ENCODE data around the gene MFSD6.

The MFSD6 gene

DNA sequence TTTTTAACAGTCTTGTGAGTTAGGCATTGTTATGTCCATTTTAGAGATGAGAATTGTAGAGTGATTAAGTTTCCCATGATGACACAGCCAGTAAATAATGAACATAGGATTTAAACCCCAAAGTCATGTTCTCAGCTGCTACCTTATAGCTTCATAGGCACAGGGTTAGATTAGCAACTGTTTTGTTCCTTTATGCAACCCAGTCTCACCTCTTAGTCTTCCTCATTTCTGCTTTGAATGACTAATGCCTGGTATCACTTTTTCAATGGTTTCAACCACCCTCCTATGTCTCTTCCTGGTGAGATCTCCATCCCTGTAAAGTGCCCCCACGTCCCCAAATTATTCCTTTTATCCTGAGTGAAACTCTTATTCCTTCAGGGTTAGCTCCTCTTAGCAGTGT lies 44.3 kb downstream of the MFSD6 start:
- Histone ChIP-seq H3K4me3 (ENCODE audit: extremely low read depth, insufficient read depth, low read length, poor library complexity, severe bottlenecking) (no peak overlapping the region), H3K36me3 (ENCODE audit: control insufficient read depth, insufficient read depth, low read length) (no peaks in the 10 kb centered on the region), H3K4me1 (ENCODE audit: control insufficient read depth, insufficient read depth, low read length, poor library complexity, severe bottlenecking) (no peaks in the 10 kb centered on the region), H3K27ac (ENCODE audit: low read depth, low read length, severe bottlenecking) (no peak overlapping the region), H3K9me3 (ENCODE audit: control insufficient read depth, low read length) (no peaks in the 10 kb centered on the region)
- no CpG with 5 or more reads among the region's 1 CpG for WGBS, 2 experiments (ENCODE audit: insufficient coverage in 2 of 2)

DNA sequence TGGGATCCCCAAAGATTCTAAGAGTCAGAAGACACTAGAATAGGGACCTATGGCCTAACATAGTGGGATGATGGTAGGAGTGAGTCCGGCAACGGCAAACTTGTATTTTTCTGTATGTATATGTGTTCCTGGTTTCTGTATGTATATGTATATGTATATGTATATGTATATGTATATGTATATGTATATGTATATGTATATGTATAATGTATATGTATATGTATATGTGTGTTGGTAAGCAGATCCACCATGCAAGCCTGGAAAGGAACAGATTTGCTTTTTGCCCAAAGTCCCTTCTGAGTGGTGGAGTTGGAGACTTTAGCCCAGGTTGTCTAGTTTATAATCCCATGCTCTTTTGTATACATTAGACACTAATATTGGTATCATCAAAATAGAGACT lies 46.6 kb downstream of the MFSD6 start:
- Histone ChIP-seq H3K9me3 (ENCODE audit: control insufficient read depth, low read length) (no peaks in the 10 kb centered on the region), H3K36me3 (ENCODE audit: control insufficient read depth, insufficient read depth, low read length) (no peaks in the 10 kb centered on the region), H3K27ac (ENCODE audit: low read depth, low read length, severe bottlenecking) (no peak overlapping the region), H3K4me1 (ENCODE audit: control insufficient read depth, insufficient read depth, low read length, poor library complexity, severe bottlenecking) (no peaks in the 10 kb centered on the region), H3K4me3 (ENCODE audit: extremely low read depth, insufficient read depth, low read length, poor library complexity, severe bottlenecking) (no peak overlapping the region)
- 100% methylated on average over 1 of the region's 2 CpGs; no CpG with 5 or more reads in 1 of the 2 experiments for WGBS, 2 experiments (ENCODE audit: insufficient coverage in 2 of 2)

DNA sequence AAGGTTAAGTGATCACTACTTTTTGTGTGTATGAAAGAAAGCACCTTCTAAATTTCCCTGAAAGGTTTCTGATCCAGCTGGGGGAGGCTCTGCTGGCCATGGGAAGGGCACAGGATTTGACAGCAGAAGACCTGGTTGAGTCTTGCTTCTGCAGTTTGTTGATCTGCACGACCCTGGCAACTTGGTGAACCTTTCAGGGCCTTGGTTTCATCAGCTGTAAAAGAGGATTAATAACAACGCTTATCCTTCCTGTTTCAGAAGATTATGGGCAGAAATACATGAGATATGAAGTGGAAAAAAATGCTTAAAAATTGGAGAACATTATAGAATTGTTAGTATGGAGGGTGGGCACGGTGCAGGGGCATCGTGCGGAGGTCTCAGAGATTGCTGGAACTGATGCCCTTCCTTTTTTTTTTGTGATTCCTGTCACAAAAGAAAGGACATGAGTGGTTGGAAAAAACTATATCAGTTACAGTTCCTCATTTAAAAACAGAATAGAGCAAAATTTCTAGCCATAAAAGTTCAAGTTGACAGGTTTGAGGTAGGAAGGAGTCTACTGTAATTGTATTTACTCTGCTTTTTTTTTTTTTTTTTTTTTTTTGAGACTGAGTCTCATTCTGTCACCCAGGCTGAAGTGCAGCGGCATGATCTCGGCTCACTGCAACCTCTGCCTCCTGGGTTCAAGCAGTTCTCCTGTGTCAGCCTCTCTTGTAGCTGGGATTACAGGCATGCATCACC lies 47.4 kb downstream of the MFSD6 start:
- Histone ChIP-seq H3K9me3 (ENCODE audit: control insufficient read depth, low read length) (no peaks in the 10 kb centered on the region), H3K36me3 (ENCODE audit: control insufficient read depth, insufficient read depth, low read length) (no peaks in the 10 kb centered on the region), H3K4me3 (ENCODE audit: extremely low read depth, insufficient read depth, low read length, poor library complexity, severe bottlenecking) (no peak overlapping the region), H3K4me1 (ENCODE audit: control insufficient read depth, insufficient read depth, low read length, poor library complexity, severe bottlenecking) (no peaks in the 10 kb centered on the region), H3K27ac (ENCODE audit: low read depth, low read length, severe bottlenecking) (no peak overlapping the region)
- 59 to 88% methylated on average over 2 of the region's 7 CpGs for WGBS, 2 experiments (ENCODE audit: insufficient coverage in 2 of 2)

DNA sequence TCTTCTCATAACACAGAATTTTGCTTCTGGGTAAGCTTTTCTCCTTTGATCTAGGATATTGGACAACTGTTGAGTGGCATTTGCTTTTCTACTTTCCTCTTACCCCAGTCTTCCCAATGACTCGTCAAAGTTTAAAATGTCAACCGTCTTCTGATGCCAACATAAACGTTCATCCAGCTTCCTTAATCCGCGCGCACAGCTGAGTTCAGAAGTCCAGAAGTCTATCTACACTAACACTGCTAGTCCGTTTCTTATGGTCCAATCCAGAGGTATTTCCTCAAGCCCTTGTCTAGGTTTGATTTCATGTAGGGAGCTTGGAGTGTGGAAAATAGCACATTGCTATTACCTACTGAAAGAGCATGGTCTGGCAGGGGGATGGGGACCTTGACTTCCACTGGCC lies 48.7 kb downstream of the MFSD6 start:
- WGBS, 2 experiments (ENCODE audit: insufficient coverage in 2 of 2) = 95 to 98% methylated on average over 6 of the region's 7 CpGs
- H3K9me3 ChIP-seq (ENCODE audit: control insufficient read depth, low read length) = no peaks in the 10 kb centered on the region
- no peak overlapping the region for H3K27ac ChIP-seq (ENCODE audit: low read depth, low read length, severe bottlenecking)
- no peak overlapping the region for H3K4me3 ChIP-seq (ENCODE audit: extremely low read depth, insufficient read depth, low read length, poor library complexity, severe bottlenecking)
- H3K36me3 ChIP-seq (ENCODE audit: control insufficient read depth, insufficient read depth, low read length) = no peaks in the 10 kb centered on the region
- H3K4me1 ChIP-seq (ENCODE audit: control insufficient read depth, insufficient read depth, low read length, poor library complexity, severe bottlenecking) = no peaks in the 10 kb centered on the region

DNA sequence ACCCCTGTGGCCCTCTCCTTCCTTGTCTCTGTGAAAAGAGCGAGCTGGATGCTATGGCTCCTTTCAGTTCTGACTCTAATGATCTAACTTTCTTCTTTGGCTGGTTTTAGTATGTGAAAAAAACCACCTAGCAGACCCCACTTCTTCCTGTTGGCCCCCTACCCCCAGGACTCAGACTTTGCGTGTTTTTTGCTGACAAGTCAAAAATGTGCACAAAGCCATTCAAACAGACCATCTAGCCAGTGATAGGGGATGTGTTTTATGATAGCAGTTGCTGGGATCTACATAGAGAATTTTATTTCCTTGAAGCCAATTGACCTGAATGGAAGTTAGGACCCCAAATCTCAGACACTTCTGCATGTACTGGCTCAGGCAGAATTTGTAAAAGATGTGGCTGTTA lies 49.1 kb downstream of the MFSD6 start:
- H3K27ac ChIP-seq (ENCODE audit: low read depth, low read length, severe bottlenecking) = no peak overlapping the region
- no peaks in the 10 kb centered on the region for H3K4me1 ChIP-seq (ENCODE audit: control insufficient read depth, insufficient read depth, low read length, poor library complexity, severe bottlenecking)
- no peaks in the 10 kb centered on the region for H3K9me3 ChIP-seq (ENCODE audit: control insufficient read depth, low read length)
- H3K4me3 ChIP-seq (ENCODE audit: extremely low read depth, insufficient read depth, low read length, poor library complexity, severe bottlenecking) = no peak overlapping the region
- WGBS, 2 experiments (ENCODE audit: insufficient coverage in 2 of 2) = 100% methylated on average over 1 of the region's 2 CpGs; no CpG with 5 or more reads in 1 of the 2 experiments
- H3K36me3 ChIP-seq (ENCODE audit: control insufficient read depth, insufficient read depth, low read length) = no peaks in the 10 kb centered on the region

DNA sequence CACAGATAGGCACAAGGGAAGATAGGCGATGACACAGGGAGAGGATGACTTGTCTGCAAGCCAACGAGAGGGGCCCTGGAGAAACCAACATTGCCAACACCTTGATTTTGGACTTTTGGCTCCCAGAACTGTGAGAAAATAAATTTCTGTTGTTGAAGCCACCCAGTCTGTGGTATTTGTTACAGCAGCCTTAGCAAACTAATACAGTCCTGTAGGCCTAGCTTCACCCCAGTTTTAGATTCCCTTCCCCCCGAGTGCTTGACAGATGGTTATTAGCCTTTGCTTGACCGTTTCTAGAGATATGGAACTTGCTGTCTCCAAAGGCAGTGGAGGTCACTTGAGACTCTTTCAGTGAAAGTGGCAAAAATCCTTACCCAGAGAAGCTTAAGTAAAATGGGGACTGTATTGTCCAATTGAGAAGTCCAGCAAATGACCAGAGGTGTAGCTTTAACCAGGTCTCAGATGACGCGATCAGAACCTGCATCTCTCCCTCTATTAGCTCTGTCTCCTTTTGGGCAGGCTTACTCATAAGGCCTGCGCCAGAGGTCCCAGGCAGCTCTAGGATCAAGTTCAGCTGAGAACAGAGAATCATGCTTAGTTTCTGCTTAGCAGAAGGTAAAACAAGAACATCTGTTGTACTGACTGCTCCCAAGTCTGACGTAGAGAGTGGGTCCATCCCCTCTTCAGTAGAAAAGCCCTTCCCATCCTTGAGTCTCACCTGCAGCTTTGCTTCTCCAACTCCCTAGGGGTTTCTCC lies 50.4 kb downstream of the MFSD6 start:
- H3K27ac ChIP-seq (ENCODE audit: low read depth, low read length, severe bottlenecking) = no peak overlapping the region
- 95% methylated on average over 5 to 8 of the region's 8 CpGs for WGBS, 2 experiments (ENCODE audit: insufficient coverage in 2 of 2)
- H3K4me1 ChIP-seq (ENCODE audit: control insufficient read depth, insufficient read depth, low read length, poor library complexity, severe bottlenecking) = no peaks in the 10 kb centered on the region
- H3K36me3 ChIP-seq (ENCODE audit: control insufficient read depth, insufficient read depth, low read length) = no peaks in the 10 kb centered on the region
- no peak overlapping the region for H3K4me3 ChIP-seq (ENCODE audit: extremely low read depth, insufficient read depth, low read length, poor library complexity, severe bottlenecking)
- no peaks in the 10 kb centered on the region for H3K9me3 ChIP-seq (ENCODE audit: control insufficient read depth, low read length)

DNA sequence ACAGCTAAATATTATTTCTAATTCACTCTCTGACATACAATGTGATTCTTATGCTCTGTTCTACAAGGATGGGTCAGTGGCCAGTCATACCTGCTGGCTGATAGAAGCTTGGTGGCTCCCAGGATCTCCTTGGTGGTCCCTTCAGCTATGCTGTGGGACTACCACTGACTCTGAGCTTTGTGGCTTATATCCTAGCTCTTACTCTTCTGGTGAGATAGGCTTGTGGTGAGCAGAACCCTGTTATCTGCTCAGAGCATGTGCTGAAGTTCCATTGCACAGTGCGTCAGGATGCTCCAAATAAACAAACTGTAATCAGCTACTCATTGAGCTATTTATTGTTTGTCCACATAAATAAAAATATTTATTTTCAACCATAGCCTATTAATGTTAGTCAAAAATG lies 51.7 kb downstream of the MFSD6 start:
- no peak overlapping the region for H3K27ac ChIP-seq (ENCODE audit: low read depth, low read length, severe bottlenecking)
- WGBS, 2 experiments (ENCODE audit: insufficient coverage in 2 of 2) = no CpG with 5 or more reads among the region's 1 CpG
- H3K4me3 ChIP-seq (ENCODE audit: extremely low read depth, insufficient read depth, low read length, poor library complexity, severe bottlenecking) = no peak overlapping the region
- H3K9me3 ChIP-seq (ENCODE audit: control insufficient read depth, low read length) = no peaks in the 10 kb centered on the region
- H3K36me3 ChIP-seq (ENCODE audit: control insufficient read depth, insufficient read depth, low read length) = no peaks in the 10 kb centered on the region
- H3K4me1 ChIP-seq (ENCODE audit: control insufficient read depth, insufficient read depth, low read length, poor library complexity, severe bottlenecking) = no peaks in the 10 kb centered on the region

DNA sequence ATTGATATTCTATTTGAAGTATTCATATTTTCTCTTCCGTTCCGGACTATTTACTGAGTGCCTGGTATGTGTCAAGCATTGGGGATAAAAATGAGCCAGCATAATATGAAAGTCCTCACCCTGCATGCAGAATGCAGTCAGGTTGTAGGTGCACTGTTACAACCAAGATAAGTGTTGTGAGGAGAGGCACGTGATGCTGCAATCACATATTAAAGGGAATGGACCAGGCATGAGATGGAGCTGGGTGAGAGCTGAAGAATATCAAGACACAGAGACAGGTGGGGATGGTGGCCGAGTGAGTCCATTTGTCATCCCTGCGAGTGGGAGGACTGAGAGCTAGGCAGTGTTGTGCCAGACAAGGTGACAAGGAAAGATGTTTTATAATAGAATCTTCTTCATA lies 52.3 kb downstream of the MFSD6 start:
- no peaks in the 10 kb centered on the region for H3K36me3 ChIP-seq (ENCODE audit: control insufficient read depth, insufficient read depth, low read length)
- H3K4me3 ChIP-seq (ENCODE audit: extremely low read depth, insufficient read depth, low read length, poor library complexity, severe bottlenecking) = no peak overlapping the region
- no peaks in the 10 kb centered on the region for H3K9me3 ChIP-seq (ENCODE audit: control insufficient read depth, low read length)
- no peaks in the 10 kb centered on the region for H3K4me1 ChIP-seq (ENCODE audit: control insufficient read depth, insufficient read depth, low read length, poor library complexity, severe bottlenecking)
- H3K27ac ChIP-seq (ENCODE audit: low read depth, low read length, severe bottlenecking) = no peak overlapping the region
- WGBS, 2 experiments (ENCODE audit: insufficient coverage in 2 of 2) = 76 to 93% methylated on average over 2 of the region's 5 CpGs

DNA sequence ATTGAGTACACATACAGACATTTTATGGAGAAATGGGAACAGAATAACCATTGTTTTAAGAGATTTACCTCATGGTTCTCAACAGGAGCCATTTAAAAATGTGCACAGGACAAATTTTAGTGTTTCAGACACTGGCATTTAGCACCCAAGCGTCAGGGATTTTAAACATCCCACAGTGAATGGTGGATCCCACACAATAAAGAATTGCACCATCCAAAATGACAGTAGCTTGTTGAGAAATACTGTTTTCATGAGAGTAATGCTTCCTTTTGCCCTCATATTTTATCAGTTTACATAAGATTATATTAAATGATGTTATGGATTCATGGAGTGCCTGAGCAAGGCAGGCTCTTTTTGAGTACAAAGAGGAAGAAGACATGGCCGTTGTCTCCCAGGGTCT lies 54.0 kb downstream of the MFSD6 start:
- H3K9me3 ChIP-seq (ENCODE audit: control insufficient read depth, low read length) = no peaks in the 10 kb centered on the region
- H3K36me3 ChIP-seq (ENCODE audit: control insufficient read depth, insufficient read depth, low read length) = no peaks in the 10 kb centered on the region
- no peak overlapping the region for H3K27ac ChIP-seq (ENCODE audit: low read depth, low read length, severe bottlenecking)
- no peak overlapping the region for H3K4me3 ChIP-seq (ENCODE audit: extremely low read depth, insufficient read depth, low read length, poor library complexity, severe bottlenecking)
- no peaks in the 10 kb centered on the region for H3K4me1 ChIP-seq (ENCODE audit: control insufficient read depth, insufficient read depth, low read length, poor library complexity, severe bottlenecking)
- WGBS, 2 experiments (ENCODE audit: insufficient coverage in 2 of 2) = 100% methylated on average over 1 of the region's 2 CpGs

DNA sequence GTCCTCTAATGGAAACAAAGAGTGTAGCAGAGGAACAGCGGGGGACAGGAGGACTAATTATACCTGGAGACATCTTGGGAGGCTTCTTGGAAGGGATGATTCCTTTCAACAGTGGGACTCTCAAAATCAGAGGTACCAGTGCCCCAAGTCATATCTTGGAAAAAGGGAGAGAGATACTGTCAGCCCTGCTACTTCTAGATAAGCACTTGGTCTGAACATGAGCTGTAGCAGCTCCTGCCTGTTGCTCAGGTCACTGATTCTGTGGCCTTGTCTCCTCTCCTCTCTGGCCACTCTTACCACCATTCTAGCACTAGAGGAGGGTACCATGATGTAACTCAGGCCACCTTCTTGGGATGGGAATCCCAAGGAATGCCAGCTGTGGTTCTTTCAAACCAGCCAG lies 54.5 kb downstream of the MFSD6 start:
- 100% methylated on average over 1 of the region's 1 CpG for WGBS, 2 experiments (ENCODE audit: insufficient coverage in 2 of 2)
- Histone ChIP-seq H3K36me3 (ENCODE audit: control insufficient read depth, insufficient read depth, low read length) (no peaks in the 10 kb centered on the region), H3K4me3 (ENCODE audit: extremely low read depth, insufficient read depth, low read length, poor library complexity, severe bottlenecking) (no peak overlapping the region), H3K4me1 (ENCODE audit: control insufficient read depth, insufficient read depth, low read length, poor library complexity, severe bottlenecking) (no peaks in the 10 kb centered on the region), H3K9me3 (ENCODE audit: control insufficient read depth, low read length) (no peaks in the 10 kb centered on the region), H3K27ac (ENCODE audit: low read depth, low read length, severe bottlenecking) (no peak overlapping the region)

DNA sequence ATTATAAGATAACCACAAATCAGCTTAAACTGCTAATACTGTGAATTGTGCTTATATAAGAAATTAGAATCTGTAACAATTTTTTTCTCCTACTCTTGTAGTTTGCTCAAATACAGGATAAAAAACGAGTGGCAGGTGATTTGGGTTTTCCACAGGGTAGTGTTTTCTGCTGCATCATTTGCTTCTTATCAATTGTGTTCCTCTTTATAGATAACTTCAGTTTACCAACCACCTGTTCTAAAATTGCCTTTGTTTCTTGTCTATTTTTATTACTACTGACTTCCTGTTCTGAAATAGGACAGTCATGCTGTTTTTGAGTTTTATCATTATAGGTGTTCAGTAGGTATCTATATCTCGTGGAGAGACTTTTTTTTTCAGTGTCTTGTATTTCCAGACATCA lies 56.9 kb downstream of the MFSD6 start:
- Histone ChIP-seq H3K4me3 (ENCODE audit: extremely low read depth, insufficient read depth, low read length, poor library complexity, severe bottlenecking) (no peak overlapping the region), H3K4me1 (ENCODE audit: control insufficient read depth, insufficient read depth, low read length, poor library complexity, severe bottlenecking) (no peaks in the 10 kb centered on the region), H3K9me3 (ENCODE audit: control insufficient read depth, low read length) (no peaks in the 10 kb centered on the region), H3K36me3 (ENCODE audit: control insufficient read depth, insufficient read depth, low read length) (no peaks in the 10 kb centered on the region), H3K27ac (ENCODE audit: low read depth, low read length, severe bottlenecking) (no peak overlapping the region)
- WGBS, 2 experiments (ENCODE audit: insufficient coverage in 2 of 2) = no CpG with 5 or more reads among the region's 2 CpGs

Data from mesodermal cell (in vitro differentiated cells).